Epithelial cell of prostate (primary cell): ENCODE results near the gene KDM7A.

Experiments
- DNase-seq: peaks from one replicate; pipeline ENCODE4 v3.0.0-alpha.2; 2011; ENCODE audit warnings: low read depth, low spot score
- H3K27ac ChIP-seq: fragments of 450-650 bp; 2 replicates; pipeline ENCODE4 v1.5.1; 2017; ENCODE audit warnings: mild to moderate bottlenecking

KDM7A gene

DNA sequence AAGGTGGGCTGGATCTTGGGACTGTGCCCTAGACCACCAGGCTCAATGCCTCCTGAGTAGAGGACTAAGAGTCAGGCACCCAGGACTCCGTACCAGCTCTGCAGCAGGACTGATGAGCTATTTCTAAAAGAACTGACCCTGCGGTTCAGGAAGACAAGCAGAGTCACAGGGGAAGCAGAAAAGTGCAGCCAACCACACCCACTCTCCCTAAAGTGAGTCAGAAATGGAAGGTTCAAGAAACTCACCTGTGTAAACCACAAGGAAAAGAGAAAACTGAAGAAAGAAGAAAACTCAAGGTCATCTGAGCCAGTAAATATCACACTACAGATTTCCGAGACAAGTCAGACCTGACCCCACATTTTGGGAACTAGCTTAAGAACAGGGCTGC is 116.5 kb downstream of the KDM7A start:
- DNase-seq: no peak
- peak overlapping the region; percentile 59 for H3K27ac ChIP-seq

- peak; percentile 74 for DNase-seq
- peak overlapping the region; percentile 59 for H3K27ac ChIP-seq
These were observed 117.2 kb downstream of the KDM7A start for GRCh38 chr7:140059273-140060242.

- no peak for DNase-seq
These were observed 118.3 kb downstream of the KDM7A start for GRCh38 chr7:140058517-140058916.

DNA sequence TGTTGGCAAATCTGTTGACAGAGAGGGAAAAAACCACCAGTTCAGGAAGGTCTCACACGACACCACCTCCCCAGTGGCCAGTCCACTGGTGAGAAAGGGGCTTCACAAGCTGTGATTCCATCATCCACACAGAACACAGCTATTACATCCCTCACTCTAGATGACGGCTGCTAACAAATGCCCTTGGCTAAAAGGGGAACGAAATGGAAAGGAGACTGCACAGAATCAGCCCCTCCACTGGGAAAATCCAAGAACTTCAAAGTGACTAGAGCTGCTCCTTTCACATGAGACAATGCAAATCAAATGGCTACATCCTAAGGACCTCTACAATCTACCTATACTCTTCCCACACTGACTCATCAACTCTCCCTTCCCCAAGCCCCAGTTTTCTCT is 119.6 kb downstream of the KDM7A start:
- H3K27ac ChIP-seq: no peak overlapping the region
- no peak for DNase-seq

More at GRCh38 chr7:140058517-140058916, 118.3 kb downstream of the KDM7A start:
- no peak overlapping the region for H3K27ac ChIP-seq

GRCh38 chr7:140056431-140057142 is 120.2 kb downstream of the KDM7A start:
- no peak for DNase-seq
- H3K27ac ChIP-seq: no peak overlapping the region

GRCh38 chr7:140055833-140056232 is 121.0 kb downstream of the KDM7A start:
- no peak overlapping the region for H3K27ac ChIP-seq
- DNase-seq: no peak

GRCh38 chr7:140054751-140055150 is 122.0 kb downstream of the KDM7A start:
- no peak overlapping the region for H3K27ac ChIP-seq
- DNase-seq: no peak

- DNase-seq: no peak
- no peak overlapping the region for H3K27ac ChIP-seq
These were observed 122.8 kb downstream of the KDM7A start for GRCh38 chr7:140053812-140054539.

- no peak for DNase-seq
- H3K27ac ChIP-seq: no peak overlapping the region
These were observed 125.0 kb downstream of the KDM7A start for GRCh38 chr7:140051820-140052219.

- DNase-seq: no peak
These were observed 126.7 kb downstream of the KDM7A start for GRCh38 chr7:140050100-140050499.

GRCh38 chr7:140049339-140050024 is 127.3 kb downstream of the KDM7A start:
- no peak overlapping the region for H3K27ac ChIP-seq
- DNase-seq: no peak

More at GRCh38 chr7:140050100-140050499, 126.7 kb downstream of the KDM7A start:
- H3K27ac ChIP-seq: no peak overlapping the region

- DNase-seq: no peak
- H3K27ac ChIP-seq: no peak overlapping the region
These were observed 127.8 kb downstream of the KDM7A start for GRCh38 chr7:140048989-140049338.

DNA sequence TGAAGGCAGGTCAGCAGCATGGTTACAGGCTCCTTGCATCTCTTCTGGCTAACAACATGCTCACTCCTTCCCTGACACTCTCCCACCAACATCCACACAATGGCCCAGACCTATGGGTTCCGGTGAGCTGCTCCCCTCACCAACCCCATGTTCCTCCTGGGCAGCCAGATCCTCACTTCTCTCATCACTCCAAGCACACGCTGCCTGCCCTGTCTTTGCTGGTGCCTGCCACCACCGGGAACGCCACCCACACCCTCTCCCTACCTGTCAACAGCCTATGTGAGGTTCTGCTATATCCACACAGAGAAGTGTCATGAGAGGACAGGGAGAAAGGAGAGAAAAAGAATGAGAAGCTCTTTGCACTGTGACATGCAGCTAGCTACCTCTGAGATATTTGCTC is 128.6 kb downstream of the KDM7A start:
- no peak for DNase-seq
- no peak overlapping the region for H3K27ac ChIP-seq

GRCh38 chr7:140047197-140047596 is 129.6 kb downstream of the KDM7A start:
- DNase-seq: no peak
- no peak overlapping the region for H3K27ac ChIP-seq

GRCh38 chr7:140045697-140046096 is 131.1 kb downstream of the KDM7A start:
- DNase-seq: no peak
- H3K27ac ChIP-seq: no peak overlapping the region

DNA sequence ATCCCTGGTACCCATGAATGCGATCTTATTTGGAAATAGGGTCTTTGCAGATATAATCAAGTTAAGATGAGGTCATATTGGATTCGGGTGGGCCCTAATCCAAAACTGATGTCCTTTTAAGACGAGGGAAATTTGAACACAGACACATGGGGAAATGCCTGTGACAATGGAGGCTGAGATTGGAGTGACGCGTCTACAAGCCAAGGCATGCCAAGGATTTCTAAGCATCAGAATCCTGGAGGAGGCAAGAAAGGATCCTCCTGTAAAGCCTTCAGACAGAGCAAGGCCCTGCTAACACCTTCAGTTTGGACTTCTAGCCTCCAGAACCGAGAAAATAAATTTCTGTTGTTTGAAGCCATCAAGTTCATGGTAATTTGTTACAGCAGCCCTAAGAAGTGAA is 132.5 kb downstream of the KDM7A start:
- no peak for DNase-seq
- peak overlapping the region; percentile 28 for H3K27ac ChIP-seq

DNA sequence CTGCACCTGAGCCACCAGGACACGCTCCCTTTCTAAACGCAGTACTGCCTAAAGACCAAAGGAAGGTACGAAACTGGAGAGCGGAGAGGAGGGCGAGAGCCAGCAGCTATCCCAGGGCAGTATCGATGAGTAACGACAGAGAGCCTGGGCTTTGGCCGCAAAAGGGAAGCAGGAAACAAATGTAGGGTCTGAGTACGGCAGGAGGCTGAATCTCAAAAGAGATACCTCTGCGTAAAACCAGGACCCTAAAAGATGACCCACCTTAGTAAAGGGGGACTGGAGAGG is 134.5 kb downstream of the KDM7A start:
- no peak overlapping the region for H3K27ac ChIP-seq
- DNase-seq: no peak

GRCh38 chr7:140041659-140042385 is 135.0 kb downstream of the KDM7A start:
- H3K27ac ChIP-seq: no peak overlapping the region
- DNase-seq: no peak

DNA sequence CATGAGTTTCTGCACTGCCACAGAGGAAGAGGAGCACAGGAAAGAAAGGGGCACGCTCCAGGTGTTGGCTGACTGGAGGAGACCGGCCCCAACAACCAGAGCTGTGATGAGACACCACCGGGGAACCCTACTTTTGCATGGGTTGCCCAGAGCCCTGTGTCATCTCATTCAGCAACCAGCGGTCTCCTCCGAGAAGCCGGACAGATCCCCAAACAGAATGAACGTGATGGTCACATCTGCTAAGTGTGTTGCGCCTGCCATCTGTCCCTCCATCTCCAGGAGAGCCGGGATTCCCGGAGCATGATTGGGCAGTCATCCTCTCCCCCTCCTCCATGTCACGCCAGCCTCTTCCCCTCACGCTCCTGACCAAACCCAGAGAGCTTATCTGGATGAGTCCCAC is 136.9 kb downstream of the KDM7A start:
- DNase-seq: no peak
- no peak overlapping the region for H3K27ac ChIP-seq

- no peak overlapping the region for H3K27ac ChIP-seq
- no peak for DNase-seq
These were observed 137.7 kb downstream of the KDM7A start for GRCh38 chr7:140039066-140039465.
